CD4-positive, alpha-beta T cell treated with Interleukin-4 for 4 hours (primary cell): ENCODE data around the gene RAPGEF3.
A peak's percentile ranks its signal among the peaks of the same experiment; 100 is the strongest.

Experiments used
- DNase-seq: peaks from one replicate; pipeline ENCODE4 v3.0.0-alpha.2; 2020

The RAPGEF3 gene

GRCh38 chr12:47741340-47741703 lies 17.4 kb downstream of the RAPGEF3 start:
- DNase-seq, result peak; percentile 78

- DNase-seq, result no peak
Observed at GRCh38 chr12:47740606-47741339, 17.9 kb downstream of the RAPGEF3 start.

- DNase-seq, result no peak
Observed at GRCh38 chr12:47739979-47740378, 18.7 kb downstream of the RAPGEF3 start.

- DNase-seq, result no peak
Observed at GRCh38 chr12:47739297-47739696, 19.4 kb downstream of the RAPGEF3 start.

- no peak for DNase-seq
Observed at GRCh38 chr12:47737936-47738594, 20.6 kb downstream of the RAPGEF3 start.

- no peak for DNase-seq
Observed at GRCh38 chr12:47736877-47737676, 21.6 kb downstream of the RAPGEF3 start.

- no peak for DNase-seq
Observed at GRCh38 chr12:47736216-47736615, 22.5 kb downstream of the RAPGEF3 start.

- no peak for DNase-seq
Observed at GRCh38 chr12:47735649-47736048, 23.0 kb downstream of the RAPGEF3 start.

- DNase-seq, result no peak
Observed at GRCh38 chr12:47734725-47735480, 23.8 kb downstream of the RAPGEF3 start.

GRCh38 chr12:47733142-47733541 lies 25.5 kb downstream of the RAPGEF3 start:
- DNase-seq, result no peak

GRCh38 chr12:47732504-47732903 lies 26.2 kb downstream of the RAPGEF3 start:
- DNase-seq, result no peak

- DNase-seq, result no peak
Observed at GRCh38 chr12:47731723-47732122, 27.0 kb downstream of the RAPGEF3 start.

- no peak for DNase-seq
Observed at GRCh38 chr12:47730341-47730744, 28.3 kb downstream of the RAPGEF3 start.

- DNase-seq, result no peak
Observed at GRCh38 chr12:47729233-47729632, 29.4 kb downstream of the RAPGEF3 start.

- DNase-seq, result no peak
Observed at GRCh38 chr12:47725893-47726292, 32.8 kb downstream of the RAPGEF3 start.

GRCh38 chr12:47725091-47725772 lies 33.4 kb downstream of the RAPGEF3 start, which contains the start of gene ENDOU:
Gene ENDOU (minus strand): TSS chr12:47725490. CDS start chr12:47725413, 77 bp downstream.
- no peak for DNase-seq

- DNase-seq, result no peak
Observed at GRCh38 chr12:47722941-47723631, 35.6 kb downstream of the RAPGEF3 start.

- DNase-seq, result no peak
Observed at GRCh38 chr12:47722136-47722834, 36.4 kb downstream of the RAPGEF3 start.

GRCh38 chr12:47721431-47721973 lies 37.2 kb downstream of the RAPGEF3 start:
- DNase-seq, result no peak

GRCh38 chr12:47718531-47718930 lies 40.1 kb downstream of the RAPGEF3 start:
- no peak for DNase-seq
